Left kidney (tissue), 2 donors: ENCODE data around the gene CFAP157. TPM values are rescaled to one million over a fixed set of nuclear protein-coding genes. Genes with fewer than 3 reads are reported as not detected.

Experiments used
- DNase-seq: peaks from one replicate; pipeline ENCODE4 v3.0.0-alpha.2; 2013
- polyA plus RNA-seq: library from polyadenylated mRNA; unstranded; fragments of 120-200 nt; gene quantifications from one replicate; pipeline ENCODE4 v1.2.1, GENCODE V29; 2013; ENCODE audit not compliant: insufficient read length

Gene CFAP157
- polyA plus RNA-seq, 1 donor: 4.3 TPM

GRCh38 chr9:127761061-127761460 is 54.3 kb downstream of the CFAP157 start:
- no peak for DNase-seq

GRCh38 chr9:127761491-127761956 is 54.7 kb downstream of the CFAP157 start:
- no peak for DNase-seq

- no peak for DNase-seq
These were observed 55.4 kb downstream of the CFAP157 start for GRCh38 chr9:127762111-127762676.

- no peak for DNase-seq
These were observed 57.2 kb downstream of the CFAP157 start for GRCh38 chr9:127763918-127764384.

GRCh38 chr9:127765418-127765817 is 58.6 kb downstream of the CFAP157 start:
- DNase-seq: no peak

Other genes starting within 250 kb of the CFAP157 start
- 32.2 TPM for gene STXBP1, start 94.7 kb upstream of the CFAP157 start, polyA plus RNA-seq
- 8.0 TPM for gene PTRH1, start 8.7 kb downstream of the CFAP157 start, polyA plus RNA-seq
- gene TTC16, start 9.1 kb downstream of the CFAP157 start, polyA plus RNA-seq: 0.28 TPM
- 11.9 TPM for gene TOR2A, start 28.3 kb downstream of the CFAP157 start, polyA plus RNA-seq
- 11.2 TPM for gene SH2D3C, start 71.7 kb downstream of the CFAP157 start, polyA plus RNA-seq
- 72.9 TPM for gene CDK9, start 79.0 kb downstream of the CFAP157 start, polyA plus RNA-seq
- gene FPGS, start 95.9 kb downstream of the CFAP157 start, polyA plus RNA-seq: 44.1 TPM
- gene ENG, start 147.7 kb downstream of the CFAP157 start, polyA plus RNA-seq: 53.5 TPM
- 32.8 TPM for gene AK1, start 170.7 kb downstream of the CFAP157 start, polyA plus RNA-seq
- 38.4 TPM for gene ST6GALNAC6, start 192.6 kb downstream of the CFAP157 start, polyA plus RNA-seq
- gene ST6GALNAC4, start 210.1 kb downstream of the CFAP157 start, polyA plus RNA-seq: 9.8 TPM
- gene PIP5KL1, start 223.8 kb downstream of the CFAP157 start, polyA plus RNA-seq: 1.4 TPM
- 35.6 TPM for gene DPM2, start 230.9 kb downstream of the CFAP157 start, polyA plus RNA-seq